ENCODE measurements around the gene CAB39.

The CAB39 gene

GRCh38 chr2:230758566-230759480, 46.2 kb downstream of the CAB39 start:
- peak; percentile 41 for DNase-seq

- DNase-seq, result no peak
Observed at GRCh38 chr2:230759481-230760167, 47.0 kb downstream of the CAB39 start.

- DNase-seq, result no peak
Observed at GRCh38 chr2:230761704-230762103, 49.1 kb downstream of the CAB39 start.

GRCh38 chr2:230762317-230762896, 49.8 kb downstream of the CAB39 start:
- DNase-seq, result peak; percentile 56

- no peak for DNase-seq
Observed at GRCh38 chr2:230764346-230764745, 51.7 kb downstream of the CAB39 start.

- peak; percentile 20 for DNase-seq
Observed at GRCh38 chr2:230765611-230766300, 53.1 kb downstream of the CAB39 start.

GRCh38 chr2:230767862-230768388, 55.3 kb downstream of the CAB39 start:
- no peak for DNase-seq

GRCh38 chr2:230770804-230771203, 58.2 kb downstream of the CAB39 start:
- no peak for DNase-seq

- DNase-seq, result no peak
Observed at GRCh38 chr2:230772156-230772555, 59.5 kb downstream of the CAB39 start.

DNA sequence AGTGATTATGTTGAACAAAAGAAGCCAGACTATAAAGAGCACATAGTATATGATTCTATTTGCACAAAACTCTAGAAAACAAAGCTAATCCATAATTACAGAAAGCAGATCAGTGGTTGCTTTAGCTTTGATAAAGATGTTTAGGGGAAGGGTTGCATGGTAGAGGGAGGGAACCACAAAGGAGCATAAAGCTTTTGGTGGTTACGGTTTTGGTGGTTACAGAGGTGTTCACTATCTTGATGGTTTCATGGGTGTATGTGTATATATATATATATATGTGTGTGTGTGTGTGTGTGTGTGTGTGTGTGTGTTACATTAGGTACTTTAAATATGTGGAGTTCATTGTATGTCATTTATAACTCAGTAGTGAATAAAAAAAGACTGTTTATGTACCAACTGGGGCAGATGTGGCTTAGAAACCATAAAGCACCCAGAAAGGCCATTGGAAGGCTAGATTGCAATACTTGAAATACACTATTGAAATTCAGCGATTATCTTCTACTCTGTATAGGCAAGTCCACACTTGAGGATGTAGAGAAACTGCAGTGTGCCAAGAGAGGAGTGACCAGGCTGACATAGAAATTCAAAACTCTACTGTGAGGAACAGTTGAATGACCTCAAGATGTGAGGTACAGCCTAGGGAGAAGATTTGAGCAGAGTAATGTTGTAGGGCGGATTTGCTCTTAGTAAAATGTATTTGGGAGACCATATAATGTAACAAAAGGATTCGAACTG, 60.6 kb downstream of the CAB39 start:
- DNase-seq, result no peak

DNA sequence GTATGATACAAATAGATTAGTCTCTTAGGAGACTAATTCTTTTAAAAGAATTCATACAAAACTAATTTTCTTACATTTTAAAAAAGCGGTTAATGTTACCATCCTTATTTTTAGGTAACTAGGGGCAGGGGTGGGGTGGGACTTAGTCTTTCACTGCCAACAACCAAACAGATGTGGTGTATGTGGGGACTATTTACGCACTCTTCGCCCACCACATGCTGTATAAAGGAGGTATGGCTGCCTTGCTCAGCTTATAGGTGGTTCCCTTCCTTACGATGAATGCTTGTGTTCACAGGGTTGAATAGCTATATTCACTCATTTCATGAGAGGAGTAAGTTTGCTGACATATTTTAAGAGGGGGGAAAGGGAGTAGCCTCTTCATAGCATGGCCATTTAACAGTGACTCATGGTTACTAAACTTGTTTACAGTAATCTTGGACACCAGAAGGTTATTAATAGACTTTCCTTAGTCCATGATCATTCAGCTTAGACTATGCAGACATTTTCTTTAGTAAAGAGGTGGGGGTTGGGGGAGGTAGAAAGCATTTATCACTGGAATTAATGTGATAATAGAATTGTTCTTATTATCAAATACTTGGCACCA, 61.8 kb downstream of the CAB39 start:
- DNase-seq, result peak; percentile 75

- DNase-seq, result no peak
Observed at GRCh38 chr2:230775737-230776136, 63.1 kb downstream of the CAB39 start.

GRCh38 chr2:230777721-230778120, 65.1 kb downstream of the CAB39 start:
- DNase-seq, result peak; percentile 81

GRCh38 chr2:230778350-230779063, 65.9 kb downstream of the CAB39 start:
- DNase-seq, result no peak

DNA sequence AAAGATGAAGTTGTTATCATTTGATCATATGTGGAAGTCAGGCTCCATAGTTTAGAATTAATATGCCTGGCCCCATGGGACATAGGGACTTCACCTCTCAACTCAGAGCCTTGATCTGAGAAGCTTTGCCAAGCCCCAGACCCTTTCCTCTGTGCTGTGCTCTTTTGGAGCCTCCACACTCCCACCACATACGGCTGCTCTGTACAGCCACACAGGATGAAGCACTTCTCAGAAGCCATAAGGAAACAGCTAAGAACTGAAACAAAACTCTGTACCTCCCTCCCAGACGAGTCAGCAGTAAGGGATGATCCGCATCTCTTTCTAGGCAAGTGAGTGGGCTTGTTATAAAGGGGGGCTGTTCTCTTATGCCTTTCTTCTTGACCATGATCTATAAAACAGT, 66.5 kb downstream of the CAB39 start:
- DNase-seq, result no peak

- DNase-seq, result no peak
Observed at GRCh38 chr2:230779607-230780006, 67.0 kb downstream of the CAB39 start.

GRCh38 chr2:230781130-230781797, 68.6 kb downstream of the CAB39 start:
- DNase-seq, result peak; percentile 37

GRCh38 chr2:230783101-230783500, 70.5 kb downstream of the CAB39 start:
- DNase-seq, result no peak

DNA sequence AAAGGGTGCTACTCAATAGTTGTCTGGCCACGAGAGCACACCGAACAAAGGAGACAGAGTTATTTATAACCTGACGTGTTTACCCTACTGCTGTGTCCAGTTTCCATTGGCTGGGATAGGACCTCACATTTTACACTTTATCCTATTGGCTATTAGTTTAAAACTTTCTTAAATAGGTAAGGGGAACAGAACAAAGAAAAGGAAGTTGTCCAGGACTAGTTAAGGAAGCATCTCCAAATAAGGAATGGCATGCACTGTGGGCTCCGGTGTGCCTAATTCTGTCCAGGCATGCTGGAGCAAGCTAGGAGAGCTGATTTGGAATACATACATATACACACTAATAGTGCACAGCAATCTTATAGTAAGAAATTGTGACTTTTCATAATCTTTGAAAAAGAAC, 72.2 kb downstream of the CAB39 start:
- no peak for DNase-seq

DNA sequence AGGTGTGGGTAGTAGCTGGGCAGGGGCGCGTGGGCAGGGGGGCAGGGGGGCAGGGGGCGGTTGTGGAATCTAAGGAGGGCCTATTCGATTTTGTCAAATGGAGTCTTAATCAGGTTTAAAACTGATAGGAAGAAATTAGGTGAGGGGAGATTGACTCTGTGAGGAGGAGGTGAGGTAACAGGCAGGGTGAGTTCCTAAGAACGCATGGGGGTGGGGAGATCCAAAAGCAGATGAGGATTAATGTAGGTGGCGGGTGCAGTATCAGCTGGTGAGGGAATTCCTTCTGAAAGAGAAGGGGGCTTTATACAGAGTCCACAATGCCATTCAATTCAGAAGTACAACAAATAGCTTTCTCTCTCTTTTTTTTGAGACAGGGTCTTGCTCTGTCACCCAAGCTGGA, 72.7 kb downstream of the CAB39 start:
- DNase-seq, result no peak

Measured in NCI-H226 (cell line).